A549 (cell line): Measurements from ENCODE around the gene STT3B. TPM values are rescaled to one million over a fixed set of nuclear protein-coding genes. Genes with fewer than 3 reads are reported as not detected.

Experiments
- ATAC-seq, 2 experiments: fragments of 200-7000 bp in 1 of 2; fragments of >200 bp in 1 of 2; cut with Nextera tagmentation in 1 of 2; cut with Tn5 transposase in 1 of 2; 3 replicates each; pipeline versions ENCODE4 v1.8.0 to v1.9.1; 2018 to 2020; ENCODE audit warnings: mild to moderate bottlenecking in 1 of 2, moderate library complexity in 1 of 2
- CTCF ChIA-PET: fragments of 300-600 bp; sonication (Branson Sonifier 250); formaldehyde crosslinking; extraction: SDS; loops from one replicate; lab custom pipeline; 2021; ENCODE audit warnings: antibody characterized with exemption, inconsistent platforms; lab: Yijun Ruan, JAX
- POLR2A ChIA-PET: fragments of 350-600 bp; formaldehyde crosslinking; extraction: SDS; loops from one replicate; lab custom pipeline; 2021; ENCODE audit warnings: antibody characterized with exemption, inconsistent platforms; lab: Yijun Ruan, JAX
- DNase-seq, 2 experiments: peaks; one replicate each; pipeline versions ENCODE4 v3.0.0 to v3.0.0-alpha.2; 2011 to 2016; ENCODE audit warnings: low read depth in 1 of 2, low spot score in 1 of 2
- FAIRE-seq: peaks from 2 replicates; lab custom pipeline; 2011; peaks lifted over from hg19 to GRCh38; lab: Jason Lieb, UNC
- H3K27ac ChIP-seq, 2 experiments: fragments of >200 bp; sonication (Bioruptor Twin); formaldehyde crosslinking; 3 replicates each; pipeline ENCODE4 v1.5.1; 2016 to 2017
- H3K4me1 ChIP-seq: fragments of >200 bp; sonication (Bioruptor Twin); formaldehyde crosslinking; 3 replicates; pipeline ENCODE4 v1.6.1; 2016
- H3K4me2 ChIP-seq: fragments of >200 bp; sonication (Bioruptor Twin); formaldehyde crosslinking; 3 replicates; pipeline ENCODE4 v1.6.1; 2016
- H3K4me3 ChIP-seq: fragments of >200 bp; sonication (Bioruptor Twin); formaldehyde crosslinking; 3 replicates; pipeline ENCODE4 v1.5.1; 2016
- H3K9me3 ChIP-seq: fragments of >200 bp; sonication (Bioruptor Twin); formaldehyde crosslinking; 3 replicates; pipeline ENCODE4 v1.6.1; 2016
- CBX2 ChIP-seq: fragments of 200-600 bp; sonication (generic); IDR thresholded peaks from 2 replicates; pipeline ENCODE4 v1.6.1; 2016; ENCODE audit warnings: low read depth, mild to moderate bottlenecking, borderline replicate concordance
- CBX8 ChIP-seq: fragments of 200-600 bp; sonication (generic); IDR thresholded peaks from 2 replicates; pipeline ENCODE4 v1.6.1; 2016
- CHD4 ChIP-seq: fragments of 200-600 bp; sonication (generic); IDR thresholded peaks from 2 replicates; pipeline ENCODE4 v1.6.1; 2016; ENCODE audit warnings: antibody characterized with exemption, mild to moderate bottlenecking, borderline replicate concordance
- EHF ChIP-seq: fragments of 250-450 bp; sonication (Bioruptor Pico); IDR thresholded peaks from 2 replicates; pipeline ENCODE4 v1.5.0; 2020; ENCODE audit warnings: mild to moderate bottlenecking
- EHMT2 ChIP-seq: fragments of 200-600 bp; sonication (generic); IDR thresholded peaks from 2 replicates; pipeline ENCODE4 v1.6.1; 2016; ENCODE audit warnings: antibody characterized with exemption, low read depth, mild to moderate bottlenecking, moderate library complexity
- HEYL ChIP-seq: fragments of 250-450 bp; sonication (Bioruptor Pico); IDR thresholded peaks from 2 replicates; pipeline ENCODE4 v1.8.0; 2021; ENCODE audit warnings: mild to moderate bottlenecking, moderate library complexity
- HOXB13 ChIP-seq: fragments of 250-450 bp; sonication (Bioruptor Pico); IDR thresholded peaks from 2 replicates; pipeline ENCODE4 v1.5.0; 2020; ENCODE audit warnings: low read depth, mild to moderate bottlenecking, moderate library complexity
- HOXB5 ChIP-seq: fragments of 250-450 bp; sonication (Bioruptor Pico); IDR thresholded peaks from 2 replicates; pipeline ENCODE4 v1.5.0; 2020; ENCODE audit warnings: mild to moderate bottlenecking, moderate library complexity
- JUN ChIP-seq, 2 experiments: fragments of >200 bp; sonication (Bioruptor Twin); formaldehyde crosslinking; IDR thresholded peaks; 2 replicates in 1 of 2; 3 replicates in 1 of 2; pipeline ENCODE4 v1.6.1; 2016 to 2017
- KDM1A ChIP-seq: fragments of 200-600 bp; sonication (generic); IDR thresholded peaks from 2 replicates; pipeline ENCODE4 v1.6.1; 2016; ENCODE audit warnings: low read depth, mild to moderate bottlenecking
- MAFK ChIP-seq: fragments of 450-650 bp; IDR thresholded peaks from 2 replicates; pipeline ENCODE4 v1.6.1; 2014; ENCODE audit not compliant: partially characterized antibody
- MYC ChIP-seq: IDR thresholded peaks from 2 replicates; pipeline ENCODE4 v1.6.1; 2012; ENCODE audit warnings: mild to moderate bottlenecking, inconsistent platforms, low read length, improper control_type of control experiment, borderline replicate concordance
- NPAS2 ChIP-seq: fragments of 250-450 bp; sonication (Bioruptor Pico); IDR thresholded peaks from 2 replicates; pipeline ENCODE4 v1.8.0; 2022; ENCODE audit warnings: mild to moderate bottlenecking, moderate library complexity, borderline replicate concordance
- PHF8 ChIP-seq: fragments of 200-600 bp; sonication (generic); IDR thresholded peaks from 2 replicates; pipeline ENCODE4 v1.6.1; 2016; ENCODE audit warnings: low read depth, mild to moderate bottlenecking, antibody characterized with exemption, moderate library complexity, borderline replicate concordance
- POLR2A ChIP-seq: IDR thresholded peaks from 2 replicates; pipeline ENCODE4 v1.6.1; 2012; ENCODE audit warnings: mild to moderate bottlenecking, low read length
- POLR2AphosphoS2 ChIP-seq: conservative IDR thresholded peaks from 2 replicates; pipeline ENCODE4 v1.6.1; 2012; ENCODE audit warnings: low read length, improper control_type of control experiment, inconsistent platforms
- RARB ChIP-seq: fragments of 250-450 bp; sonication (Bioruptor Pico); IDR thresholded peaks from 2 replicates; pipeline ENCODE4 v1.8.0; 2021; ENCODE audit warnings: mild to moderate bottlenecking, moderate library complexity
- RCOR1 ChIP-seq: fragments of 150-350 bp; IDR thresholded peaks from 2 replicates; pipeline ENCODE4 v1.6.1; 2014; ENCODE audit warnings: antibody characterized with exemption, low read length, low read depth
- SMC3 ChIP-seq: fragments of >200 bp; sonication (Bioruptor Twin); formaldehyde crosslinking; IDR thresholded peaks from 3 replicates; pipeline ENCODE4 v1.6.1; 2018; ENCODE audit warnings: inconsistent platforms
- ZC3H11A ChIP-seq: fragments of 450-650 bp; IDR thresholded peaks from 2 replicates; pipeline ENCODE4 v1.6.1; 2014; ENCODE audit warnings: antibody characterized with exemption, mild to moderate bottlenecking
- WGBS: methylation state at CpG from one replicate; pipeline ENCODE4 v1.1.6; 2017; ENCODE audit errors: missing lambda C conversion rate; 5-methylcytosine and 5-hydroxymethylcytosine counted together
- polyA minus RNA-seq: library from RNA; depleted of rRNA, polyadenylated mRNA; stranded (reverse); fragments of >200 nt; gene quantifications from 2 replicates; pipeline ENCODE4 v1.2.3, GENCODE V29; 2011; rRNA and poly(A)+ RNA removed
- polyA plus RNA-seq, 4 experiments: library from polyadenylated mRNA; depleted of rRNA in 3 of 4; stranded (reverse); fragments of >200 nt; fragmentation: RNase III in 1 of 4; extraction: RNeasy Plus Mini Kit Qiagen cat#74134 plus additional on column Dnase treatment in 1 of 4; gene quantifications; 2 replicates in 3 of 4; 3 replicates in 1 of 4; pipeline ENCODE4 v1.2.3, GENCODE V29; 2011 to 2017
- TF ChIP-seq, protein P1 (sequence below): fragments of 450-650 bp; IDR thresholded peaks from 2 replicates; pipeline ENCODE4 v1.6.1; 2014; ENCODE audit warnings: antibody characterized with exemption
- TF ChIP-seq, protein P2 (sequence below): fragments of >200 bp; sonication (Bioruptor Twin); formaldehyde crosslinking; IDR thresholded peaks from 3 replicates; pipeline ENCODE4 v1.6.1; 2016
- TF ChIP-seq, protein P3 (sequence below): fragments of >200 bp; sonication (Bioruptor Twin); formaldehyde crosslinking; IDR thresholded peaks from 3 replicates; pipeline ENCODE4 v1.5.1; 2016
- TF ChIP-seq, protein P4 (sequence below): IDR thresholded peaks from 2 replicates; pipeline ENCODE4 v1.6.1; 2012

Gene STT3B
- polyA plus RNA-seq (2011; rRNA removed) (161 and 171 TPM in 2 replicates), polyA plus RNA-seq (2017; fragmentation: RNase III; extraction: RNeasy Plus Mini Kit Qiagen cat#74134 plus additional on column Dnase treatment) (88.9 to 92.9 TPM (median 92.1 TPM) in 3 replicates), polyA minus RNA-seq (78.6 and 86.5 TPM in 2 replicates)
- polyA plus RNA-seq (2012; cell fraction: cytosol; rRNA removed): 25.0 and 32.4 TPM in 2 replicates
- polyA plus RNA-seq (2012; cell fraction: nucleus; rRNA removed): 30.8 and 36.9 TPM in 2 replicates

DNA sequence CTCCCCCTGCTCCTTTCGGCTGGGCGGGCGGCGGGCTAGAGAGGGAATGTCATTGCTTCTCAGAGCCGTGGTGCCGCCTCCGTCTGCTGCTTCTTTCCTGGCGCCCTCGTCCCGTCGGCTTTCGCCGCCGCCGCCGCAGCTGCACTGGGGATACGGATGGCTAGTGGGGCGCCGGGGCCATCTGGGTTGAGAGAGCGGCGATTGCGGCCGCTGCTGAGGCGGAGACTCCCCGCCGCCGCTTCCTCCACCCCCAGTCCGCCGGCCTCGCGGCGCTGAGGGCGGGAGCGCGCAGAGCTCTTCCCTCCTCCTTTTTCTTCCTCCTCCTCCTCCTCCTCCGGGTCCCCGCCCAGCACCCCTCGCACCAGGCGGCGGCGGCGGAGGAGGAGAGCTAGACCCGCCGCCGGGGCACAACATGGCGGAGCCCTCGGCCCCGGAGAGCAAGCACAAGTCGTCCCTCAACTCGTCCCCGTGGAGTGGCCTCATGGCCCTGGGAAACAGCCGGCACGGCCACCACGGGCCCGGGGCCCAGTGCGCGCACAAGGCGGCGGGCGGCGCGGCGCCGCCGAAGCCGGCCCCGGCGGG is at the start of gene STT3B:
TSS of gene STT3B (plus strand) at position 339 of the 582 bp plus-strand sequence. CDS start at position 413, 74 bp downstream.
- 2% methylated on average over 45 of the region's 68 CpGs for WGBS
- Histone ChIP-seq H3K27ac (peak within 1 kb of the TSS; percentile 96 to 100), H3K9me3 (no peaks in the 10 kb centered on the region), H3K4me1 (peaks cover 31% of the 10 kb centered on the region; the same call in 2 of the 3 replicates), H3K4me2 (peak within 1 kb of the TSS; percentile 77), H3K4me3 (peak within 1 kb of the TSS; percentile 76)
- ATAC-seq: peak; percentile 70 to 81
- ChIA-PET CTCF (interaction anchor here (0.5 to 2.3 kb wide), 9 partner anchors 10 to 865 kb away, joined by 3 to 10 read pairs (median 6); no protein-coding TSS in a partner anchor), POLR2A (interaction anchor here (0.5 to 2.8 kb wide), 54 partner anchors 8 to 927 kb away, joined by 3 to 16 read pairs (median 4); partner anchors contain the start of genes GPD1L, OSBPL10, TGFBR2 and ZNF860)
- TF ChIP-seq HEYL (CRISPR knock-in tag) (no peak), PHF8 (peak; percentile 70), EHMT2 (no peak), EHF (CRISPR knock-in tag) (no peak), HOXB5 (CRISPR knock-in tag) (no peak), POLR2A (peak; percentile 59), JUN (IDR thresholded peaks at IDR 0.05) (peak; percentile 43 to 62; a peak in 3 of 5 replicates), SMC3 (no peak), NPAS2 (no peak), MAFK (no peak)
- TF ChIP-seq, protein P1, sequence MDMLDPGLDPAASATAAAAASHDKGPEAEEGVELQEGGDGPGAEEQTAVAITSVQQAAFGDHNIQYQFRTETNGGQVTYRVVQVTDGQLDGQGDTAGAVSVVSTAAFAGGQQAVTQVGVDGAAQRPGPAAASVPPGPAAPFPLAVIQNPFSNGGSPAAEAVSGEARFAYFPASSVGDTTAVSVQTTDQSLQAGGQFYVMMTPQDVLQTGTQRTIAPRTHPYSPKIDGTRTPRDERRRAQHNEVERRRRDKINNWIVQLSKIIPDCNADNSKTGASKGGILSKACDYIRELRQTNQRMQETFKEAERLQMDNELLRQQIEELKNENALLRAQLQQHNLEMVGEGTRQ: no peak
- TF ChIP-seq, protein P2, sequence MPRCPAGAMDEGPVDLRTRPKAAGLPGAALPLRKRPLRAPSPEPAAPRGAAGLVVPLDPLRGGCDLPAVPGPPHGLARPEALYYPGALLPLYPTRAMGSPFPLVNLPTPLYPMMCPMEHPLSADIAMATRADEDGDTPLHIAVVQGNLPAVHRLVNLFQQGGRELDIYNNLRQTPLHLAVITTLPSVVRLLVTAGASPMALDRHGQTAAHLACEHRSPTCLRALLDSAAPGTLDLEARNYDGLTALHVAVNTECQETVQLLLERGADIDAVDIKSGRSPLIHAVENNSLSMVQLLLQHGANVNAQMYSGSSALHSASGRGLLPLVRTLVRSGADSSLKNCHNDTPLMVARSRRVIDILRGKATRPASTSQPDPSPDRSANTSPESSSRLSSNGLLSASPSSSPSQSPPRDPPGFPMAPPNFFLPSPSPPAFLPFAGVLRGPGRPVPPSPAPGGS: 0 out of 3 replicates have a peak, but pooled peaks have one; percentile 4
- TF ChIP-seq, protein P3, sequence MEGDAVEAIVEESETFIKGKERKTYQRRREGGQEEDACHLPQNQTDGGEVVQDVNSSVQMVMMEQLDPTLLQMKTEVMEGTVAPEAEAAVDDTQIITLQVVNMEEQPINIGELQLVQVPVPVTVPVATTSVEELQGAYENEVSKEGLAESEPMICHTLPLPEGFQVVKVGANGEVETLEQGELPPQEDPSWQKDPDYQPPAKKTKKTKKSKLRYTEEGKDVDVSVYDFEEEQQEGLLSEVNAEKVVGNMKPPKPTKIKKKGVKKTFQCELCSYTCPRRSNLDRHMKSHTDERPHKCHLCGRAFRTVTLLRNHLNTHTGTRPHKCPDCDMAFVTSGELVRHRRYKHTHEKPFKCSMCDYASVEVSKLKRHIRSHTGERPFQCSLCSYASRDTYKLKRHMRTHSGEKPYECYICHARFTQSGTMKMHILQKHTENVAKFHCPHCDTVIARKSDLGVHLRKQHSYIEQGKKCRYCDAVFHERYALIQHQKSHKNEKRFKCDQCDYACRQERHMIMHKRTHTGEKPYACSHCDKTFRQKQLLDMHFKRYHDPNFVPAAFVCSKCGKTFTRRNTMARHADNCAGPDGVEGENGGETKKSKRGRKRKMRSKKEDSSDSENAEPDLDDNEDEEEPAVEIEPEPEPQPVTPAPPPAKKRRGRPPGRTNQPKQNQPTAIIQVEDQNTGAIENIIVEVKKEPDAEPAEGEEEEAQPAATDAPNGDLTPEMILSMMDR: no peak
- no peak for FAIRE-seq
- peak; percentile 58 to 86 for DNase-seq

DNA sequence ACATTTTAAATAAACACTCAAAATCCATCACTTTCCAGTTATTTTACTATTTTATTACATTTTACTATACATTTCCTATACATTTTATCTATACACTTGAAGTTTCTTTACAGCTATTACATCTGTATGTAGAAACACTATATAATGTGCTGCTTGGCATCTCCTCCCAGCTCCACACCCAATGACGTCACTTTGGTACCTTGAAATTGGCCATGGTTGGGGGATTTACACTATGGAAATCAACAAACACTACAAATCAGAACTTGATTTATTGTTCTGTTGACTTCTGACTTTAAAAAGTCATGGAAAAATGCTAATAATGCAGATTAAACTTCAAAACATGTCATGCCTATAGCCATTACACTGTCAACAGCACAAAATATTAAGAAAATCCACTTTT is 48.9 kb upstream of the STT3B start:
- H3K9me3 ChIP-seq: no peaks in the 10 kb centered on the region
- POLR2A ChIA-PET: no interaction called here
- no peak for FAIRE-seq
- TF ChIP-seq RCOR1 (no peak), EHMT2 (no peak), MYC (no peak), POLR2AphosphoS2 (no peak), HOXB5 (CRISPR knock-in tag) (no peak), ZC3H11A (no peak), CBX8 (no peak), CBX2 (no peak), KDM1A (no peak), RARB (no peak), HOXB13 (CRISPR knock-in tag) (no peak), CHD4 (no peak)
- TF ChIP-seq, protein P2: no peak
- TF ChIP-seq, protein P4, sequence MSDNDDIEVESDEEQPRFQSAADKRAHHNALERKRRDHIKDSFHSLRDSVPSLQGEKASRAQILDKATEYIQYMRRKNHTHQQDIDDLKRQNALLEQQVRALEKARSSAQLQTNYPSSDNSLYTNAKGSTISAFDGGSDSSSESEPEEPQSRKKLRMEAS: no peak
- TF ChIP-seq, all 56 proteins: peak for 0
- 55% methylated on average over 1 of the region's 1 CpG for WGBS
- Histone ChIP-seq H3K27ac (no peak overlapping the region), H3K4me3 (no peak overlapping the region), H3K4me2 (no peak overlapping the region), H3K4me1 (no peaks in the 10 kb centered on the region)
- ATAC-seq (no peak), DNase-seq (no peak)
- CTCF ChIA-PET: no interaction called here
